ENCODE results near the gene SPTBN5.

SPTBN5 gene

GRCh38 chr15:41825572-41826535 is 68.0 kb downstream of the SPTBN5 start:
- H3K36me3 ChIP-seq (ENCODE audit: control insufficient read depth in 4 of 4, insufficient read depth in 4 of 4, low read length in 3 of 4) = peaks cover 2 to 53% (median 29%) of the 10 kb centered on the region in 4 experiments
- no peak for DNase-seq
- no peak overlapping the region for H3K27ac ChIP-seq (ENCODE audit: insufficient read depth in 1 of 2, low read depth in 1 of 2, low read length in 2 of 2, poor library complexity in 1 of 2, severe bottlenecking in 2 of 2)
- H3K4me3 ChIP-seq (ENCODE audit: control insufficient read depth in 1 of 7, extremely low read depth in 1 of 7, insufficient read depth in 4 of 7, low read depth in 2 of 7, low read length in 6 of 7) = no peak overlapping the region
- WGBS (ENCODE audit: insufficient coverage) = 98% methylated on average over 5 of the region's 13 CpGs
- no peaks in the 10 kb centered on the region for H3K9me3 ChIP-seq (ENCODE audit: control extremely low read depth in 1 of 5, control insufficient read depth in 4 of 5, insufficient read depth in 2 of 5, low read depth in 1 of 5, low read length in 4 of 5)
- no peaks in the 10 kb centered on the region for H3K27me3 ChIP-seq (replicated peaks in 2 of 5; ENCODE audit: control insufficient read depth in 4 of 5, insufficient read depth in 5 of 5, low read length in 4 of 5)
- POLR2A ChIA-PET = interaction anchor here (0.6 to 1.1 kb wide), 2 partner anchors 14 to 1070 kb away, joined by 3 read pairs; no protein-coding TSS in a partner anchor
- H3K4me1 ChIP-seq (ENCODE audit: control extremely low read depth in 1 of 4, control insufficient read depth in 4 of 4, insufficient read depth in 4 of 4, low read length in 3 of 4) = peaks cover 0 to 18% (median 16%) of the 10 kb centered on the region in 4 experiments
- CTCF ChIA-PET = interaction anchor here (0.8 to 7.4 kb wide), 6 partner anchors 15 to 69 kb away, joined by 3 to 41 read pairs (median 4); partner anchors contain the start of gene MAPKBP1

- no peak overlapping the region for H3K27ac ChIP-seq (ENCODE audit: insufficient read depth in 1 of 2, low read depth in 1 of 2, low read length in 2 of 2, poor library complexity in 1 of 2, severe bottlenecking in 2 of 2)
- no peaks in the 10 kb centered on the region for H3K27me3 ChIP-seq (replicated peaks in 2 of 5; ENCODE audit: control insufficient read depth in 4 of 5, insufficient read depth in 5 of 5, low read length in 4 of 5)
- ChIA-PET CTCF (interaction anchor here (1.6 to 7.4 kb wide), 2 partner anchors 14 to 48 kb away, joined by 5 to 41 read pairs; no protein-coding TSS in a partner anchor), POLR2A (no interaction called here)
- no peak for DNase-seq
- H3K4me3 ChIP-seq (ENCODE audit: control insufficient read depth in 1 of 7, extremely low read depth in 1 of 7, insufficient read depth in 4 of 7, low read depth in 2 of 7, low read length in 6 of 7) = no peak overlapping the region
- no peaks in the 10 kb centered on the region for H3K9me3 ChIP-seq (ENCODE audit: control extremely low read depth in 1 of 5, control insufficient read depth in 4 of 5, insufficient read depth in 2 of 5, low read depth in 1 of 5, low read length in 4 of 5)
- H3K36me3 ChIP-seq (ENCODE audit: control insufficient read depth in 4 of 4, insufficient read depth in 4 of 4, low read length in 3 of 4) = peaks cover 2 to 60% (median 34%) of the 10 kb centered on the region in 4 experiments
- 96% methylated on average over 10 of the region's 10 CpGs for WGBS (ENCODE audit: insufficient coverage)
- peaks cover 0 to 18% (median 16%) of the 10 kb centered on the region in 4 experiments for H3K4me1 ChIP-seq (ENCODE audit: control extremely low read depth in 1 of 4, control insufficient read depth in 4 of 4, insufficient read depth in 4 of 4, low read length in 3 of 4)
Observed at GRCh38 chr15:41825145-41825544, 68.7 kb downstream of the SPTBN5 start.

GRCh38 chr15:41824062-41824745 is 69.6 kb downstream of the SPTBN5 start:
- Histone ChIP-seq H3K27me3 (replicated peaks in 2 of 5; ENCODE audit: control insufficient read depth in 4 of 5, insufficient read depth in 5 of 5, low read length in 4 of 5) (no peaks in the 10 kb centered on the region), H3K4me1 (ENCODE audit: control extremely low read depth in 1 of 4, control insufficient read depth in 4 of 4, insufficient read depth in 4 of 4, low read length in 3 of 4) (peaks cover 0 to 18% (median 16%) of the 10 kb centered on the region in 4 experiments), H3K36me3 (ENCODE audit: control insufficient read depth in 4 of 4, insufficient read depth in 4 of 4, low read length in 3 of 4) (peaks cover 2 to 69% (median 40%) of the 10 kb centered on the region in 4 experiments), H3K4me3 (ENCODE audit: control insufficient read depth in 1 of 7, extremely low read depth in 1 of 7, insufficient read depth in 4 of 7, low read depth in 2 of 7, low read length in 6 of 7) (no peak overlapping the region), H3K9me3 (ENCODE audit: control extremely low read depth in 1 of 5, control insufficient read depth in 4 of 5, insufficient read depth in 2 of 5, low read depth in 1 of 5, low read length in 4 of 5) (no peaks in the 10 kb centered on the region), H3K27ac (ENCODE audit: insufficient read depth in 1 of 2, low read depth in 1 of 2, low read length in 2 of 2, poor library complexity in 1 of 2, severe bottlenecking in 2 of 2) (no peak overlapping the region)
- WGBS (ENCODE audit: insufficient coverage) = 97% methylated on average over 18 of the region's 19 CpGs
- ChIA-PET POLR2A (no interaction called here), CTCF (interaction anchor here (1.6 to 7.4 kb wide), 2 partner anchors 13 to 47 kb away, joined by 5 to 41 read pairs; no protein-coding TSS in a partner anchor)
- DNase-seq = no peak

GRCh38 chr15:41823502-41823901 is 70.4 kb downstream of the SPTBN5 start:
- Histone ChIP-seq H3K36me3 (ENCODE audit: control insufficient read depth in 4 of 4, insufficient read depth in 4 of 4, low read length in 3 of 4) (peaks cover 2 to 76% (median 45%) of the 10 kb centered on the region in 4 experiments), H3K27me3 (replicated peaks in 2 of 5; ENCODE audit: control insufficient read depth in 4 of 5, insufficient read depth in 5 of 5, low read length in 4 of 5) (no peaks in the 10 kb centered on the region), H3K27ac (ENCODE audit: insufficient read depth in 1 of 2, low read depth in 1 of 2, low read length in 2 of 2, poor library complexity in 1 of 2, severe bottlenecking in 2 of 2) (no peak overlapping the region), H3K4me1 (ENCODE audit: control extremely low read depth in 1 of 4, control insufficient read depth in 4 of 4, insufficient read depth in 4 of 4, low read length in 3 of 4) (peaks cover 0 to 12% (median 12%) of the 10 kb centered on the region in 4 experiments), H3K4me3 (ENCODE audit: control insufficient read depth in 1 of 7, extremely low read depth in 1 of 7, insufficient read depth in 4 of 7, low read depth in 2 of 7, low read length in 6 of 7) (no peak overlapping the region), H3K9me3 (ENCODE audit: control extremely low read depth in 1 of 5, control insufficient read depth in 4 of 5, insufficient read depth in 2 of 5, low read depth in 1 of 5, low read length in 4 of 5) (no peaks in the 10 kb centered on the region)
- CTCF ChIA-PET = interaction anchor here (0.9 to 7.4 kb wide), 2 partner anchors 12 to 82 kb away, joined by 5 to 41 read pairs; no protein-coding TSS in a partner anchor
- WGBS (ENCODE audit: insufficient coverage) = 97% methylated on average over 8 of the region's 11 CpGs
- POLR2A ChIA-PET = no interaction called here
- no peak for DNase-seq

GRCh38 chr15:41822957-41823356 is 70.9 kb downstream of the SPTBN5 start:
- H3K36me3 ChIP-seq (ENCODE audit: control insufficient read depth in 4 of 4, insufficient read depth in 4 of 4, low read length in 3 of 4) = peaks cover 7 to 82% (median 51%) of the 10 kb centered on the region in 4 experiments
- CTCF ChIA-PET = interaction anchor here (0.9 to 7.4 kb wide), 2 partner anchors 12 to 82 kb away, joined by 5 to 41 read pairs; no protein-coding TSS in a partner anchor

GRCh38 chr15:41822471-41822870 is 71.4 kb downstream of the SPTBN5 start:
- ChIA-PET POLR2A (no interaction called here), CTCF (interaction anchor here (7.4 kb wide), 1 partner anchor 11 kb away, joined by 41 read pairs; no protein-coding TSS in a partner anchor)
- peaks cover 9 to 87% (median 55%) of the 10 kb centered on the region in 4 experiments for H3K36me3 ChIP-seq (ENCODE audit: control insufficient read depth in 4 of 4, insufficient read depth in 4 of 4, low read length in 3 of 4)
- H3K9me3 ChIP-seq (ENCODE audit: control extremely low read depth in 1 of 5, control insufficient read depth in 4 of 5, insufficient read depth in 2 of 5, low read depth in 1 of 5, low read length in 4 of 5) = no peaks in the 10 kb centered on the region
- peaks cover 0 to 6% (median 5%) of the 10 kb centered on the region in 4 experiments for H3K4me1 ChIP-seq (ENCODE audit: control extremely low read depth in 1 of 4, control insufficient read depth in 4 of 4, insufficient read depth in 4 of 4, low read length in 3 of 4)
- 98% methylated on average over 6 of the region's 6 CpGs for WGBS (ENCODE audit: insufficient coverage)
- no peaks in the 10 kb centered on the region for H3K27me3 ChIP-seq (replicated peaks in 2 of 5; ENCODE audit: control insufficient read depth in 4 of 5, insufficient read depth in 5 of 5, low read length in 4 of 5)
- no peak for DNase-seq
- H3K4me3 ChIP-seq (ENCODE audit: control insufficient read depth in 1 of 7, extremely low read depth in 1 of 7, insufficient read depth in 4 of 7, low read depth in 2 of 7, low read length in 6 of 7) = no peak overlapping the region
- no peak overlapping the region for H3K27ac ChIP-seq (ENCODE audit: insufficient read depth in 1 of 2, low read depth in 1 of 2, low read length in 2 of 2, poor library complexity in 1 of 2, severe bottlenecking in 2 of 2)

More at GRCh38 chr15:41822957-41823356, 70.9 kb downstream of the SPTBN5 start:
- no peak for DNase-seq
- POLR2A ChIA-PET = no interaction called here
- Histone ChIP-seq H3K4me1 (ENCODE audit: control extremely low read depth in 1 of 4, control insufficient read depth in 4 of 4, insufficient read depth in 4 of 4, low read length in 3 of 4) (peaks cover 0 to 7% (median 7%) of the 10 kb centered on the region in 4 experiments), H3K9me3 (ENCODE audit: control extremely low read depth in 1 of 5, control insufficient read depth in 4 of 5, insufficient read depth in 2 of 5, low read depth in 1 of 5, low read length in 4 of 5) (no peaks in the 10 kb centered on the region), H3K27ac (ENCODE audit: insufficient read depth in 1 of 2, low read depth in 1 of 2, low read length in 2 of 2, poor library complexity in 1 of 2, severe bottlenecking in 2 of 2) (no peak overlapping the region), H3K4me3 (ENCODE audit: control insufficient read depth in 1 of 7, extremely low read depth in 1 of 7, insufficient read depth in 4 of 7, low read depth in 2 of 7, low read length in 6 of 7) (no peak overlapping the region), H3K27me3 (replicated peaks in 2 of 5; ENCODE audit: control insufficient read depth in 4 of 5, insufficient read depth in 5 of 5, low read length in 4 of 5) (no peaks in the 10 kb centered on the region)
- WGBS (ENCODE audit: insufficient coverage) = 97% methylated on average over 4 of the region's 6 CpGs

Measured in common myeloid progenitor, CD34-positive (primary cell).